Activated T-cell treated with anti-CD3 and anti-CD28 coated beads, Interleukin-2, amount 50 U/mL, for 4 hours (primary cell): Measurements from ENCODE around the gene LEMD1. TPM values are rescaled to one million over a fixed set of nuclear protein-coding genes. Genes with fewer than 3 reads are reported as not detected.

Experiments used
- ATAC-seq, 2 donors: fragments of 200-7000 bp; cut with Tn5 transposase; one replicate each; pipeline ENCODE4 v1.10.0; 2021
- DNase-seq: peaks from one replicate; pipeline ENCODE4 v3.0.0-alpha.2; 2020
- H3K27me3 Mint-ChIP-seq: one replicate; pipeline ENCODE4 v1.8.0; 2021; ENCODE audit warnings: low read depth, mixed read lengths
- H3K36me3 Mint-ChIP-seq: one replicate; pipeline ENCODE4 v1.8.0; 2022; ENCODE audit warnings: mixed read lengths; ENCODE audit not compliant: insufficient read depth
- H3K4me1 Mint-ChIP-seq: one replicate; pipeline ENCODE4 v1.8.0; 2021; ENCODE audit warnings: low read depth, mixed read lengths
- H3K4me3 Mint-ChIP-seq: one replicate; pipeline ENCODE4 v1.8.0; 2021; ENCODE audit warnings: mild to moderate bottlenecking, moderate library complexity, mixed read lengths
- H3K9me3 Mint-ChIP-seq: one replicate; pipeline ENCODE4 v1.8.0; 2021; ENCODE audit warnings: mixed read lengths
- total RNA-seq, 3 donors: library from RNA; stranded (reverse); gene quantifications; one replicate each; pipeline ENCODE4 v1.2.1, GENCODE V29; 2021

The LEMD1 gene
- total RNA-seq, 3 donors from 2014 or later, result 0.74 TPM; not detected in 2

- Mint-ChIP-seq H3K9me3 (no peaks in the 10 kb centered on the region), H3K27me3 (peaks cover 17% of the 10 kb centered on the region), H3K36me3 (no peaks in the 10 kb centered on the region), H3K4me1 (peaks cover 2% of the 10 kb centered on the region), H3K4me3 (no peak overlapping the region)
- ATAC-seq (no peak), DNase-seq (no peak)
Observed at GRCh38 chr1:205353612-205354011, 68.2 kb downstream of the LEMD1 start.

GRCh38 chr1:205353191-205353590 is 68.7 kb downstream of the LEMD1 start:
- no peak for ATAC-seq
- peaks cover 15% of the 10 kb centered on the region for H3K27me3 Mint-ChIP-seq
- H3K4me1 Mint-ChIP-seq, result peaks cover 2% of the 10 kb centered on the region
- H3K36me3 Mint-ChIP-seq, result no peaks in the 10 kb centered on the region
- H3K9me3 Mint-ChIP-seq, result no peaks in the 10 kb centered on the region
- no peak for DNase-seq
- no peak overlapping the region for H3K4me3 Mint-ChIP-seq

- Mint-ChIP-seq H3K36me3 (no peaks in the 10 kb centered on the region), H3K9me3 (no peaks in the 10 kb centered on the region), H3K4me1 (peaks cover 2% of the 10 kb centered on the region), H3K4me3 (no peak overlapping the region), H3K27me3 (peaks cover 14% of the 10 kb centered on the region)
- ATAC-seq (no peak), DNase-seq (no peak)
Observed at GRCh38 chr1:205351984-205352713, 69.7 kb downstream of the LEMD1 start.

- Mint-ChIP-seq H3K9me3 (no peaks in the 10 kb centered on the region), H3K4me3 (no peak overlapping the region), H3K27me3 (peaks cover 22% of the 10 kb centered on the region), H3K4me1 (peaks cover 2% of the 10 kb centered on the region), H3K36me3 (no peaks in the 10 kb centered on the region)
- no peak for ATAC-seq
- no peak for DNase-seq
Observed at GRCh38 chr1:205350691-205351141, 71.1 kb downstream of the LEMD1 start.

- H3K36me3 Mint-ChIP-seq, result no peaks in the 10 kb centered on the region
- peaks cover 2% of the 10 kb centered on the region for H3K4me1 Mint-ChIP-seq
- no peak overlapping the region for H3K4me3 Mint-ChIP-seq
- no peak for DNase-seq
- H3K27me3 Mint-ChIP-seq, result peaks cover 28% of the 10 kb centered on the region
- no peak for ATAC-seq
- H3K9me3 Mint-ChIP-seq, result no peaks in the 10 kb centered on the region
Observed at GRCh38 chr1:205350124-205350523, 71.7 kb downstream of the LEMD1 start.

- Mint-ChIP-seq H3K36me3 (no peaks in the 10 kb centered on the region), H3K9me3 (no peaks in the 10 kb centered on the region), H3K4me3 (no peak overlapping the region), H3K27me3 (peaks cover 38% of the 10 kb centered on the region), H3K4me1 (peaks cover 10% of the 10 kb centered on the region)
- no peak for ATAC-seq
- DNase-seq, result no peak
Observed at GRCh38 chr1:205348554-205349487, 73.0 kb downstream of the LEMD1 start.

- ATAC-seq (no peak), DNase-seq (no peak)
- Mint-ChIP-seq H3K4me1 (peaks cover 11% of the 10 kb centered on the region), H3K9me3 (no peaks in the 10 kb centered on the region), H3K4me3 (no peak overlapping the region), H3K36me3 (no peaks in the 10 kb centered on the region), H3K27me3 (peaks cover 47% of the 10 kb centered on the region)
Observed at GRCh38 chr1:205346956-205347574, 74.8 kb downstream of the LEMD1 start.

GRCh38 chr1:205345761-205346160 is 76.1 kb downstream of the LEMD1 start:
- peaks cover 47% of the 10 kb centered on the region for H3K27me3 Mint-ChIP-seq
- ATAC-seq (no peak), DNase-seq (no peak)
- no peak overlapping the region for H3K4me3 Mint-ChIP-seq
- H3K9me3 Mint-ChIP-seq, result no peaks in the 10 kb centered on the region
- H3K4me1 Mint-ChIP-seq, result peaks cover 11% of the 10 kb centered on the region
- no peaks in the 10 kb centered on the region for H3K36me3 Mint-ChIP-seq

- H3K4me3 Mint-ChIP-seq, result peak overlapping the region; percentile 56
- ATAC-seq, result peak; percentile 81 to 83
- no peaks in the 10 kb centered on the region for H3K36me3 Mint-ChIP-seq
- peaks cover 9% of the 10 kb centered on the region for H3K4me1 Mint-ChIP-seq
- H3K27me3 Mint-ChIP-seq, result peaks cover 49% of the 10 kb centered on the region
- DNase-seq, result peak; percentile 55
- no peaks in the 10 kb centered on the region for H3K9me3 Mint-ChIP-seq
Observed at GRCh38 chr1:205344066-205344928, 77.6 kb downstream of the LEMD1 start.

- no peaks in the 10 kb centered on the region for H3K36me3 Mint-ChIP-seq
- H3K9me3 Mint-ChIP-seq, result no peaks in the 10 kb centered on the region
- no peak overlapping the region for H3K4me3 Mint-ChIP-seq
- peaks cover 9% of the 10 kb centered on the region for H3K4me1 Mint-ChIP-seq
- peaks cover 49% of the 10 kb centered on the region for H3K27me3 Mint-ChIP-seq
- ATAC-seq, result peak; percentile 28 to 42
- peak; percentile 13 for DNase-seq
Observed at GRCh38 chr1:205343431-205344065, 78.3 kb downstream of the LEMD1 start.

- Mint-ChIP-seq H3K9me3 (no peaks in the 10 kb centered on the region), H3K4me1 (peaks cover 9% of the 10 kb centered on the region), H3K4me3 (peak overlapping the region; percentile 39), H3K27me3 (peaks cover 48% of the 10 kb centered on the region), H3K36me3 (no peaks in the 10 kb centered on the region)
- DNase-seq (no peak), ATAC-seq (no peak)
Observed at GRCh38 chr1:205342986-205343385, 78.9 kb downstream of the LEMD1 start.

- peaks cover 31% of the 10 kb centered on the region for H3K27me3 Mint-ChIP-seq
- H3K36me3 Mint-ChIP-seq, result no peaks in the 10 kb centered on the region
- no peaks in the 10 kb centered on the region for H3K9me3 Mint-ChIP-seq
- H3K4me1 Mint-ChIP-seq, result peaks cover 9% of the 10 kb centered on the region
- DNase-seq (no peak), ATAC-seq (no peak)
- no peak overlapping the region for H3K4me3 Mint-ChIP-seq
Observed at GRCh38 chr1:205340676-205341075, 81.2 kb downstream of the LEMD1 start.

GRCh38 chr1:205339717-205340116 is 82.1 kb downstream of the LEMD1 start:
- Mint-ChIP-seq H3K36me3 (no peaks in the 10 kb centered on the region), H3K4me1 (peaks cover 8% of the 10 kb centered on the region), H3K9me3 (no peaks in the 10 kb centered on the region), H3K4me3 (no peak overlapping the region), H3K27me3 (peaks cover 21% of the 10 kb centered on the region)
- ATAC-seq, result peak in 1 of 2 donors; percentile 18
- no peak for DNase-seq
